K562 (cell line): Measurements from ENCODE around the gene FSCN2.

Experiments
- PHB ChIP-seq: fragments of 250-450 bp; sonication (Bioruptor Pico); IDR thresholded peaks from 2 replicates; pipeline ENCODE4 v1.5.0; 2021
- POLR2AphosphoS5 ChIP-seq: IDR thresholded peaks from 2 replicates; pipeline ENCODE4 v1.6.1; 2011; ENCODE audit warnings: mild to moderate bottlenecking, low read depth, low read length, moderate library complexity; ENCODE audit not compliant: control insufficient read depth, insufficient read depth
- THAP12 ChIP-seq: fragments of 250-450 bp; sonication (Bioruptor Pico); IDR thresholded peaks from 2 replicates; pipeline ENCODE4 v1.9.0; 2021; ENCODE audit warnings: mild to moderate bottlenecking, inconsistent platforms

DNA sequence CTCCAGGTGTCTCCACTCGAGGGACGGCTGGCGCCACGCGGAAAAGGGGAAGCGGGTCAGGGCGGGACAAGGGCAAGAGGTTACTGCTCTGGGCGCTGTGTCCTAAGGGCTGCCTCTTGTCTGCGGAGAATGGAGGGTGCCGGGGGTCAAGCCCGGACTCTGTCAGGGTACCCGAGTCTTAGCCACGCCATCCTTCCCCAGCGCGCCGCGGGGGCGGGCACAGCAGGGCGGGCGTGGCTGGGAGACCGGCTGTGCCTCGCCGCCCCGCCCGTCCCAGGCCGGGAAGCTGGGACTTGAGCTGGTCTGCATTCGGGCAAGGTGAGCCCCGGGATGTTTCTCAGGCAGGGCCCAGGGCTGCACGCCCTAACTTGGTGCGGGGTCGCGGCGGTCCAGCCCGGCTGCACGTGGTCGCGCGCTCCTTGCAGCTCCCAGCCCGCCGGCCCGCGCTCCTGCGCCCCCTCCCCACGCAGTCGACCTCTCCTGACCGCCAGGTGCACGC, 9.3 kb upstream of the FSCN2 start:
- TF ChIP-seq THAP12 (CRISPR knock-in tag), result no peak
- TF ChIP-seq POLR2AphosphoS5, result no peak
- TF ChIP-seq PHB (CRISPR knock-in tag), result no peak
